NCI-H146 treated with DMSO at 0.1 percent for 48 hours (cell line): ENCODE data around the gene PRDM11.

Source experiments
- DNase-seq: peaks from one replicate; lab custom pipeline; 2025; ENCODE audit not compliant: unreplicated experiment; lab: John Stamatoyannopoulos, UW

The PRDM11 gene

DNA sequence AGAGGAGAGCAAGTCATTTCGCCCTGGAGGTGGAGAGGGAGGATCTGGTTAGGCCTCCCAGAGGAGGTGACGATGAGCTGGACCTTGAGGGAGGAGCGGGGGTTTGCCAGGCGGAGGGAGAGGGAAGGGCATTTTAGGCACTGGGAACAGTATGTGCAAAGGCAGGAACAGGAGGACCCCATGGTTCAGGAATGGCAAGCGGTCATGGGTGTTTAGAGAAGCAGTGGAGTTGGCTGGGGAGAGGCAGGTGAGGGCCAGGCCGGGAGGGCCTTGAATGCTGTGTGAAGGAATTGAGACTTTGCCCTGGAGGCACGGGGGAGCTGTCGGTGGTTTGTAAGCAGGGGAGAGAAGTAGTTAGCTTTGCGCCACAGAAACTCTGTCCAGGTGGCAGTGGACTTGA, 10.3 kb downstream of the PRDM11 start:
- DNase-seq: no peak

DNA sequence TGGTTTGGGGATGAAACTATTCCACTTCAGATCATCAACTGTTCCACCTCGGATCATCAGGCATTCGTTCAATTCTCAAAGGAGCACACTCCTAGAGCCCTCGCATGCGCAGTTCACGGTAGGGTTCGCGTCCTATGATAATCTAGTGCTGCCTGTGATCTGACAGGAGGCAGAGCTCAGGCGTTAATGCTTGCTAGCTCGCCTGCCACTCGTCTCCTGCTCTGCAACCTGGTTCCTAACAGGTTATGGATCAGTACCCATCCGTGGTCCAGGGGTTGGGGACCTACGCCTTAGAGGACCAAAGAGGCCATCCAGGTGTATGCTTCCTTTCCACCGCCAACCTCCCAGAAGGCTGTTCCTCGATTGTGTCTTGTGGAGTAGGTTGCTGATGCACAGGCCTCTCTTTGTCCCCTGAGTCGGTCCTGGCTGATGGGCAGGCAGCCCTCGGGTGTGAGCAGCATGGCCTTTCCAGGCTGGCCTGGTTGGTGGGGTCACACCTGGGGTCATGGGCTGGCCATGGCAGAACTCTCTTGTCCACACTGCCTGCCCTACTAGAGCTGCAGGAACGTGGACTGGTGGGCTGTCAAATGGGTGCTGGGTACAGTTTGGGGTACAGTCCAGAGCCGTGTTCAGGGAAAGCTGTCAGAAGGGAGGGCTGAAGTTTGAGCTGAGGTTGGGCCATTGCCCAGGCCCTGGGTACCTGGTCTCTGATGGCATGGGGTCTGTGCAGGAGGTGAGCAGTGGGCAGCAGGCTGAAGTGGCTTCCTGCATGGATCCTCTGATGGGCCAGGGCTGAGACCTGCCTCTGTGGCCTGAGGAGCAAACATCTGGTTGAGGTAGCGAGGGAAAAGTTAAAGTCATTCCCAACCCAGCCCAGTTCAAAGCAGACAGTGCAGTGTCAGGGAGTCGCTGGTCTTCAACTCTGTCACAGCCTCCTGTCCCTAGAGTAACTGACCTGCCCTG, 11.1 kb downstream of the PRDM11 start:
- DNase-seq: no peak

DNA sequence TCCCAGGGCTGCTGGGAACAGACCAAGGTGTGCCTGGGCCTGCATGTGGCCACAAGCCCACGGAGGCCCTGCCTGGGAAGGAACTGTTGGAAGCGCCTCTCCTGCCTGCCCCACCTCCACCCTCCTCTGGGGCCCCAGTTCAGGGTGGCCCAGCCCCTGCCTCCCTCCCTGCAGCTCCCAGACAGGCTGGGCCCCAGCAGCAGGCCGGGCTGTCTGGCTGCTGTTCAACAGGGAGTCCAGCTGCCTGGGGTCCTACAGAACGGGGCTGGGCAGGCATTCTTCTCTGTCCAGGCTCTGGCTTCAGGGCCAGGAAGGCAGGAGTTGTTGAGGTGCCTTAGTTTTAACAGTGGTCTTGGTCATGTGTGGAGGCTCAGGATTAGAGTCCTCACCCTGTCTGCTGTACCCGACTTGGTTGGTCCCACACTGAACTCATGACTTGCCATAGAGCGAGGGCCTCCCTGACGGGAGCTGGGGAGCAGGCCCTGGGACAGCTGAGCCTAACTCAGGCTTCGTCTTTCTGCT, 11.8 kb downstream of the PRDM11 start:
- DNase-seq: no peak

GRCh38 chr11:45158891-45159605, 12.6 kb downstream of the PRDM11 start:
- DNase-seq: no peak

GRCh38 chr11:45159781-45160365, 13.4 kb downstream of the PRDM11 start:
- no peak for DNase-seq

DNA sequence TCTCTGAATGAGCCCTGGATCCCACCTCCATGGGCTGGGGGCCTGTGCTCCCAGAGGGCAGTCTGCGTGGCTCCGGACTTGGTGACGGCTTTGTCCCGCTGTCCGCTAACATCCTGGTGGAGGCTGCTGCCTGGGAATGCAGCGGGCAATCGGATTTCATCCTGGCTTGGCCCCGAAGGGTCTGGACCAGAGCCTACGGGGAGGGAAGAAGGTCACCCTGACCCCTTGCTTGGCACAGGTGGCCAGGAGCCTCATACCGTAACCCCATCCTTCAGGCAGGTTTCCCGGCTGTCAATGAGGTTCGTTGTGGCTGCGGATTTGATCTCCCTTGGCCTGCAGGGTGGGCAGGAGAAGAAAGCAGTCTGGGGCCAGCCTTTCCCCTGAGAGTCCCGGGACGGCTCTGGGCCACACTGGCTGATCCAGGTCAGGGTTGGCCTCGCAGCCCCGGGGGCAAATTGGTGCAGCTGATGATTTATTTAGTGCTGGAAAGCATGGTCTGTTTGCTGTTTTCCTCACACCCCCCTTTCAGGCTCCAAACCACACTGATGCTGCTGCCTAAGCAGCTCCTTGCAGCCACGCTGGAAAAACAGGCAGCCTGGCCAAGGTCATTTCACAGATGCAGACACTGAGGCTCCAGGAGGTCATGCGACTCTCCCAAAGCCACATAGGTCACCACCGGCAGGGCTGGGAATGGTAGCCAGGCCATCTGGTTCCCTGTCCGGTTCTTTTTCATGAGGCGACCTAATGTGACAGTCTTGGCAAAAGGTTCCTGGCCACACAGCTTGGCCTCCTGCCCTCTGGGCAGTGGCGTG, 15.0 kb downstream of the PRDM11 start:
- DNase-seq: no peak

- no peak for DNase-seq
Measured at GRCh38 chr11:45162064-45162375, 15.6 kb downstream of the PRDM11 start.

DNA sequence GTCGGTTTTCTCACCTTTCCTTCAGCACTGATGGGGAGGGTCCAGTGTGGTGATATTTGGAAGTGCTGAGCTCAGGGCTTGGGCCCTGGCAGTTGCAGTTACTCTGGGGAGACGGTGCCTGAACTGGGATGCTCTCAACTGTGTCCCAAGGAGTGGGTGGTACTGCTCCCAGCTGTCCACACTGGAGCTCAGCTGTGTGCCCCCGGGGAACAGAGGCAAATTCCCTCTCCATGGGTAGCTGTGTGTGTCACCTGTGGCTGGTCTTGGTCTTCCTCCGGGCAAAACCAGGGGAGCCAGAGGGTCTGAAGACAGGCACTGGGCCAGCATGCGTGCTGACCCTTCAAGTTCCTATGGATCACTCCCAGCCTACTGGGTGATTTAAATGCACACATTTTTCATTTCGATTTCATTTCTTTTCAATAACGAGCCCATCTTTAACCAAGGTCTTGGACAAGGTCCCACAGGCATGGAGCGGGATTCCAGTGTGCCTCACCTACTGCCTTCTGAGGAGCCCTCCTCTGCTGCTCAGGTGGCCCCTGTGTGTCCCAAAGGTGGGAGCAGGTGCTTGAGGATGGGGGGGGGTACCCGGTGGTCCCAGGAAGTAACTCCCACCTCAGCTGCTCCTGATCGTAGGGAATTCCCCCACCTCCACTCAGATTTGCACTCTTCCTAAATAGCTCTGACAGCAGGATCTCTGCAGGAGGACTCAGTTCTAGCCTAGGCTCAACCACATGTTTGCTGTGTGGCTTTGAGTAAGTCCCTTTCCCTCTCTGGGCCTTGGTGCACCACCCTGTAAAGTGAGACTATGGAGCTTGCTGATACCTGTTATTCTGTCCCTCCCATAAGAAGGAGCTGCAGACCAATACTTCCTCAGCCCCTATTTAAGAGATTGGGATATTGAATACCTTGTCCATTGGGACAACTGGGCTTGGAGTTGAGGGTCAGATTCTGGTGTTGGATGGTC, 16.8 kb downstream of the PRDM11 start:
- no peak for DNase-seq

DNA sequence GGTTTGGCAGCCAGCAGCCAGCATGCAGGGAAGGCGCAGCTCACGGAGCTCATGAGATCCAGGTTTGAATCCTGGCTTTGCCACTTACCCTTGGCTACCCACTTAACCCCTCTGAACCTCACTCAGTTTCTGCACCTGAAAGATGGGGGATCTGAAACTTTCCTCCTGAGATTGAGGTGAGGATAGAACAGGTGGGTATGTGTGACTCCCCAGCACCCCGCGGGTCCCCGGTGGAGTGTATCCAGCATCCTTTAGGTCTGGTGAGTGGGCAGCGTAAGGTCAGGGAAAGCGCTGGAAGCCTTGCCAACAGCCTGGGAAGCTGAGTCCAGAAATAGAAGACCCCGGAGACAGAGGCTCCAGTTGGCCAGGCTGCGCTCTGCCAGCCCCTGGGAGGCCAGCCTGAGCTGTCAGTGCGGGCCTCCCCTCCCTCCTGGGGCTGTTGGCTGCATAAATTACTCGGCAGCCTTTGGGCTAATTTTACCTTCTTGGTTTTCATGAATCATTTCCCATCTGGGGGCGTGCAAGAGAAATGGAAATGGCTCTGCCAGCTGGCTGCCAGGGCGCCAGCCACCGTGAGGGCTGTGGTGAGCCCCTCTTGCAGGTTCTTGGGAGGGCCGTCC, 17.6 kb downstream of the PRDM11 start:
- DNase-seq: no peak

GRCh38 chr11:45165386-45165785, 18.9 kb downstream of the PRDM11 start:
- DNase-seq: no peak

DNA sequence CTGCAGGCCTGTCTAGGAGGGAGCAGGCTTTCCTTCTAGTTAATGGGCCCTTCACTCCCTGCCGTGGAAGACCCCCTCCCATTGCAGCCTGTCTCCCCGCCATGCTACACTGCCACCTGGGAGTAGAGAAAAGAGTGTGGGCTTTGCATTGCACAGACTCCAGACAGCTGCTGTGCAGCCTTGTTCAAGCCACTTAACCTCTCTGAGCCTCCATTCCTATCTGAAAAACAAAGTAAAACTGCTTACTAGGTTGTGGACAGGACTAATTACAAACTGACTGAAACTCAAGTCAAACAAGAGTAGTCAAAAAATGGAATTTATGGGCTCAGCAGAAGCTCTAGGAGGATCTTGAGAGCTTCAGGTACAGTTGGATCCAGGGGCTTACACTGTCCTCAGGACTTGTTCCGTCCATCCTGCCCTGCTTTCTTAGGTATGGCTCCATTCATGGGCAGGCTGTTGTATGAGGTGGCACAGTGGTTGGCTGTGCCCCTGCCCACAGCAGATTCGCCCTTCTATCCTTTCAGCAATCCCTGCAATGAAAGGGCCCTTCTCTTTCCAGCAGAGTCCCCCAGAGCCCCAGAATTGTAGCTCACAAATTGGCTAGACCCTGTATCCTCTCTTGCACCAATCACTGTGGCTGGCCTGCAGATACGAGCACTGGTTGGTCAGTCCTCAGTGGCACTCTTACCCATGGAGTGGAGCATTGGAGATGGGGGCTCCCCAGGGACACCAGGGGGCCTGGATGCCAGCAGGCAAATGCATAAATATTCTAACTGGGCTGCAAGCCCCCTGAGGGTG, 19.6 kb downstream of the PRDM11 start:
- DNase-seq: no peak

DNA sequence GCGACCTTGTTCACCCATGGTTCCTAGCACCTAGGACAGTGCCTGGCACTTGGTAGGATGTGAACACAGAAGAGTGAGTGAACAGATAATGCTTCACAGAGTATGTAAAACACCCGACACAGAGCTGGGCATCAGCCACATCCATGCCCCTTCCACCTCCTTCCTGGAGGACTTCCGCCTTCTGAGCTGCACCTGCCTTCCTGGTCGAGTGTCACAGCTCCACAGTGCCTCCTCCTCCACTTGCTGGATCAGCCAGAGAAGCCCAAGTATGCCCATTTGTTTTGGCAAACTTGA, 20.1 kb downstream of the PRDM11 start:
- DNase-seq: no peak

- DNase-seq: no peak
Measured at GRCh38 chr11:45167283-45167682, 20.8 kb downstream of the PRDM11 start.

- no peak for DNase-seq
Measured at GRCh38 chr11:45168366-45169130, 22.1 kb downstream of the PRDM11 start.

GRCh38 chr11:45169310-45170072, 23.1 kb downstream of the PRDM11 start:
- no peak for DNase-seq

DNA sequence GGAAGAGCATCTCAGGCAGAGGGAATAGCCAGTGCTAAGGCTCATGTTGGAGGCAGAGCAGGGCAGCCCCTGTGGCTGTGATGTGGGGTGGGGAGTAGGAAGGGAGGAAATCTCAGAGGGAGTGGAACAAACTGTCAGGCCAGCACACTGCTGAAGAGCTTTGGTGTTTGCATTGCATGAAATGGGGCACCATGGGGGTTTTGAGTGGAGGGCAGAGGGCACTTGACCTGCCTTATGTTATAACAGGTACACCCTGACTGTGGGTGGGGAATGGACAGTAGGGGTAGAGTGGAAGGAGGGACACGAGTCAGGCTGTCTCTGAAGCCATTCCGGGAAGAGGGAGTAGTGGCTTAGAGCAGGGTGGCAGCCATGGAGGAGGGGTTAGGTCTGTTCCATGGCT, 24.0 kb downstream of the PRDM11 start:
- DNase-seq: no peak

- DNase-seq: no peak
Measured at GRCh38 chr11:45171550-45171949, 25.1 kb downstream of the PRDM11 start.
